Measurements from ENCODE around the gene ZNF724. TPM values are rescaled to one million over a fixed set of nuclear protein-coding genes. Genes with fewer than 3 reads are reported as not detected.

The ZNF724 gene
- total and polyA plus RNA-seq, 2 of the 4 experiments (the other 2 are of a cell fraction) = 1.8 to 20.1 TPM

- H2AK9ac ChIP-seq (replicated peaks; ENCODE audit: low read depth, low read length, poor library complexity) = no peak overlapping the region
- H3K36me3 ChIP-seq (ENCODE audit: control insufficient read depth, insufficient read depth, low read length) = no peaks in the 10 kb centered on the region
- intact Hi-C loops (cut with micrococcal nuclease) (no loop called here), dilution Hi-C loops (cut with HindIII; ENCODE audit: low sequenced_read_pairs, unreplicated experiment) (no loop called here), in situ Hi-C loops (cut with MboI; ENCODE audit: low sequenced_read_pairs) (no loop called here)
- no peak for DNase-seq
- no peaks in the 10 kb centered on the region for H3K9me1 ChIP-seq (ENCODE audit: insufficient read depth, low read length)
- H2BK5ac ChIP-seq (ENCODE audit: low read depth, low read length, poor library complexity, severe bottlenecking) = no peak overlapping the region
- H3K79me1 ChIP-seq (ENCODE audit: low read depth in 1 of 2, low read length in 2 of 2) = no peaks in the 10 kb centered on the region
- H3K18ac ChIP-seq (ENCODE audit: low read depth, low read length) = no peak overlapping the region
- no peaks in the 10 kb centered on the region for H3K4me1 ChIP-seq (ENCODE audit: control insufficient read depth, insufficient read depth, low read length)
- no peak overlapping the region for H4K91ac ChIP-seq (ENCODE audit: insufficient read depth, low read depth, low read length)
- no peak overlapping the region for H2BK20ac ChIP-seq (ENCODE audit: low read depth, low read length)
- H2AFZ ChIP-seq (replicated peaks; ENCODE audit: low read length, poor library complexity) = no peak overlapping the region
- no peak overlapping the region for H3K4me3 ChIP-seq (ENCODE audit: insufficient read depth, low read depth, low read length)
- no peak overlapping the region for H3K9ac ChIP-seq (ENCODE audit: low read depth, low read length)
- ATAC-seq (ENCODE audit: low read depth) = no peak
- no peak overlapping the region for H4K5ac ChIP-seq (ENCODE audit: low read depth, low read length)
- peaks cover 2% of the 10 kb centered on the region; the same call in 1 of the 2 replicates for H3K9me3 ChIP-seq (ENCODE audit: control insufficient read depth, insufficient read depth, low read length)
- H3K27me3 ChIP-seq (ENCODE audit: control insufficient read depth, insufficient read depth, low read length) = no peaks in the 10 kb centered on the region
- H3K4ac ChIP-seq (ENCODE audit: low read depth, low read length) = no peak overlapping the region
- WGBS, 2 experiments (ENCODE audit: extremely low coverage in 2 of 2, insufficient read length in 1 of 2) = no CpG with 5 or more reads among the region's 4 CpGs
- H4K20me1 ChIP-seq (ENCODE audit: insufficient read depth, low read length) = no peaks in the 10 kb centered on the region
- no peak overlapping the region for H3K56ac ChIP-seq (ENCODE audit: extremely low read depth, insufficient read depth, low read length)
- ChIA-PET POLR2A (ENCODE audit: unreplicated experiment) (no interaction called here), CTCF (no interaction called here)
- no peak overlapping the region for H2BK15ac ChIP-seq (ENCODE audit: low read depth, low read length)
- H3K4me2 ChIP-seq (ENCODE audit: low read depth, low read length) = no peak overlapping the region
- BruUV-seq (replicated peaks) = no TSS peak
- H3K23ac ChIP-seq (ENCODE audit: low read depth, low read length) = no peak overlapping the region
- no peak for TF ChIP-seq FOS (IDR thresholded peaks at IDR 0.05; ENCODE audit: low read depth, low read length)
- no peak for TF ChIP-seq SMC3 (IDR thresholded peaks at IDR 0.05; ENCODE audit: low read depth, low read length)
- no peak for TF ChIP-seq CTCF (conservative IDR thresholded peaks at IDR 0.05; ENCODE audit: low read depth, low read length)
- TF ChIP-seq RCOR1 (IDR thresholded peaks at IDR 0.05; ENCODE audit: insufficient replicate concordance, low read length) = no peak
- no peak for TF ChIP-seq CHD1 (IDR thresholded peaks at IDR 0.05; ENCODE audit: low read depth, low read length)
- no peak for TF ChIP-seq MAZ (IDR thresholded peaks at IDR 0.05; ENCODE audit: borderline replicate concordance, low read depth, low read length)
- no peak for TF ChIP-seq NFE2L2 (IDR thresholded peaks at IDR 0.05; ENCODE audit: low read depth, low read length)
- TF ChIP-seq RAD21 (IDR thresholded peaks at IDR 0.05; ENCODE audit: low read length) = no peak
- no peak for TF ChIP-seq POLR2A (IDR thresholded peaks at IDR 0.05; ENCODE audit: low read depth, low read length)
- TF ChIP-seq USF2 (IDR thresholded peaks at IDR 0.05; ENCODE audit: low read depth, low read length) = no peak
- TF ChIP-seq CEBPB (IDR thresholded peaks at IDR 0.05; ENCODE audit: low read depth, low read length) = no peak
- no peak for TF ChIP-seq RFX5 (IDR thresholded peaks at IDR 0.05; ENCODE audit: low read depth, low read length)
- H4K8ac ChIP-seq (ENCODE audit: low read depth in 2 of 2, low read length in 2 of 2) = no peak overlapping the region
- H3K27ac ChIP-seq (ENCODE audit: insufficient read depth, low read length) = no peak overlapping the region
- H2AK5ac ChIP-seq (ENCODE audit: low read depth, low read length) = no peak overlapping the region
- no peak overlapping the region for H2BK120ac ChIP-seq (ENCODE audit: low read depth, low read length)
- no peak overlapping the region for H3K14ac ChIP-seq (replicated peaks; ENCODE audit: low read depth, low read length)
These were observed 31.6 kb upstream of the ZNF724 start for GRCh38 chr19:23281663-23282276.

Measured in IMR-90 (cell line).